ENCODE data around the gene SOX2. TPM values are rescaled to one million over a fixed set of nuclear protein-coding genes. Genes with fewer than 3 reads are reported as not detected.

The SOX2 gene
- polyA plus RNA-seq (2013, experiment 1 of 2; ENCODE audit: insufficient read length), result 1.3 TPM
- 1.9 TPM for polyA plus RNA-seq (2013, experiment 2 of 2; ENCODE audit: insufficient read length)

GRCh38 chr3:181711325-181712135 is at the start of gene SOX2:
TSS of gene SOX2 (plus strand) at chr3:181711925. CDS start at chr3:181712361, 436 bp downstream.
- peak; percentile 88 for DNase-seq

DNA sequence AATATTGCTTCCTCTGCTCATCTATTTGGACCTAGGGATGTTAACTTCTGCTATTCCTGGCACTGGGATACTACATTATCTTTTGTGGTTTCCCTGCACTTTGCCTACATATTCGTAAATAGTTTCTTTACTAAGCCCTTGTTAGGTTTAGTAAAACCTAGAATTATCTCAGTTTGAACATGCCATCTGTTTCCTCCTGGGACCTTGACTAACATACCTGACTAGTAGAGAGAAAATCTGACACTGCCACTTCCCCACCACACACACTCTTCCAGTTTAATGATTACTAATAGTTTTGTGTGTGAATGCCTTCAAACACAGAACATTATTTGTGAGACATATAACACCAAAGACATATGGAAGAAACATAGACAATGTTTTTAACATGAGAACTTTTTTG is 28.2 kb upstream of the SOX2 start:
- DNase-seq, result no peak

DNA sequence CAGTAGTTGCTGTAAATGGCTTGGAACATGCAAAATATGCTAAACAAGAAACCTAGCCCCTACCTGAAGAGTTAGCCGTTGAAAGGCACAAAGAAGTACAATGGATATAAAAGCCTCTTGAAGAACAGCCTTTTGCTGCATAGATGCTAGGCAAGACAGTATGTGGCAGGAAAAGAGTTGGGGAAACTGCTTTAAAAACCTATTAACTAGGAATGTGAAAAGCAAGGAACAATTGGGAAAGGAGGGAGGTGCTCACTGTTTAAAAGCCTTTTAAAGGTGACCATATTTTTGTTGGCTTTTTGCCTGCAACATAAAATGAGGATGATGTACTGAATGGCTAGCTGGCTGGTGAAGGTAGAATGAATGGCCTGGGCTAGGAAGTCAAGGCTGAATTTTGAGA is 24.5 kb upstream of the SOX2 start:
- no peak for DNase-seq

- DNase-seq, result no peak
Observed at GRCh38 chr3:181687731-181688130, 24.0 kb upstream of the SOX2 start.

DNA sequence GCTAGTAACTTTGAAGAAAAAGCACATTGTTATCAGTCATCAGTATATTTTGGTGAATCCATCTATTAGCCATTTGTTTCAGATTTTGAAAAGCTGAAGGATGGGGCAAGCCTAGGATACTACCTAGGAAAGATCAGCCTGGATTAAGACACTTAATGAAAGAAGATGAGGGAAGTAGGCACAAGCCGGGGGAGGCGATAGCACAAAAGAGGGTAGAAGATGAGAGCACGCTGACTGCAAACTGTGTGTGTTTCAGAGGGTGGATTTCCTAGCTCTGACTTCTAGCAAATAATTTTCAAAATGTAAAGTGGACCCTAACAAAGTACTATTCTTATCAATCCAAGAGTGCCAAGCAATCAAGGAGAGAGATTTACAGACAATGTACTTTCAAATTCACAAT is 22.2 kb upstream of the SOX2 start:
- no peak for DNase-seq

- no peak for DNase-seq
Observed at GRCh38 chr3:181690769-181691168, 21.0 kb upstream of the SOX2 start.

DNA sequence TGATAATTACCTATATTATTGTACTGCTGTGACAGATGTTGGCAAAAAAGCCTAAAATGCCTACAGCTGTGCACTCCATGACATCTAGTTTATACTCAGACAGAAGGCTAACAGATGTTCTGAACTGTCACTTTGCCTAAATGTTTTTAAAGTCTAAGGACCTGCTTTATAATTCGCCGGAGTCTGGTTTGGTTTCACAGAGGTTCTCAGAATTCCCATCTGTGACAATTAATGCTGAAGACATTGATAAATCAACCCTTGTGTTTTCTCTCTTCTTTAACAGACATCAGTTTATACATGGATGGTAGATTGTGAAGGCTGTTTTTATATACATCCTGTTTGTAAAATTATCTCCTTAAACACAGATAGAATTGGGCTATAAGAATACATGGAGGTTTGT is 19.8 kb upstream of the SOX2 start:
- DNase-seq, result no peak

- DNase-seq, result no peak
Observed at GRCh38 chr3:181692311-181693145, 19.2 kb upstream of the SOX2 start.

GRCh38 chr3:181693280-181693679 is 18.4 kb upstream of the SOX2 start:
- DNase-seq, result no peak

DNA sequence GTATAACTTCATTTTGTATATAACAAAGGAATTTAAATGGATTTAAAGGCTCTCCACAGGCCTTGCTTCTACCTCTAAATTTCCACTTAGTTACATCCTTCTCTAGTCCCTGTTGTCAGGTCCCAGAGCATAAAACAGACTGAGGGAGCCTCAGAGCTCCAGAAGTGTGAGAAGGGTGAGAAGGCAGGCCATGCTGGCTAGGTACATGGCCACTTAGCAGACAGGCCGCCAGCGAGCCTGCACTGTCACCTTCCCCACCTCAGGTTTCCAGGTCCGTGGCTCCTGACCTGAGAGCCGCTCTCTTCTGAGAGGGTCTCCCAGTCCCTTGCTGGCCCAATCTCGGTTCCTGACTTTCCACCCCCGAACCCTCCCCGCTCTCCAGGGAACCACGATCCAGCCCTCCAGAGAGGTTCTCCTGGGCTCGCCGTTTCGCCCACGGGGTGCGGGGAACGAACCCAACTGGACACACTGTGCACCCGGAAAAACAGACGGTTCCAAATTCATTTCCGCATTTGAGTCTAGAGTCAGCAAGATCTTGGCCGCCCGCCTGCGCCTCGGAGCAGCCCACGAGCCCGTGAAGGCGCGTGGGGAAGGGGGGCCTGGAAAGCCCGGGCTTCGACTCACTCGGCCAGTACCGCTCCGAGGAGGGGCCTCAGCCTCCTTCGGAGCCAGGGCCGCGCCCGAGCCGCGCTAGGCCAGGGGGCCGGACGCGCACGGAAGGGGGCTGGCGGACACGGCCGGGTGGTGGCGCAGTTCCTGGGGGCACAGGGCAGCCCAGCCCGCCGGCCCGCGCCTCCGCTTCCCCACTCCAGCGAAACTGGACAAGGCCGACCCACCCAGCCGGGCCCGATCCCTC is 16.7 kb upstream of the SOX2 start:
- no peak for DNase-seq

- no peak for DNase-seq
Observed at GRCh38 chr3:181695661-181696491, 15.8 kb upstream of the SOX2 start.

DNA sequence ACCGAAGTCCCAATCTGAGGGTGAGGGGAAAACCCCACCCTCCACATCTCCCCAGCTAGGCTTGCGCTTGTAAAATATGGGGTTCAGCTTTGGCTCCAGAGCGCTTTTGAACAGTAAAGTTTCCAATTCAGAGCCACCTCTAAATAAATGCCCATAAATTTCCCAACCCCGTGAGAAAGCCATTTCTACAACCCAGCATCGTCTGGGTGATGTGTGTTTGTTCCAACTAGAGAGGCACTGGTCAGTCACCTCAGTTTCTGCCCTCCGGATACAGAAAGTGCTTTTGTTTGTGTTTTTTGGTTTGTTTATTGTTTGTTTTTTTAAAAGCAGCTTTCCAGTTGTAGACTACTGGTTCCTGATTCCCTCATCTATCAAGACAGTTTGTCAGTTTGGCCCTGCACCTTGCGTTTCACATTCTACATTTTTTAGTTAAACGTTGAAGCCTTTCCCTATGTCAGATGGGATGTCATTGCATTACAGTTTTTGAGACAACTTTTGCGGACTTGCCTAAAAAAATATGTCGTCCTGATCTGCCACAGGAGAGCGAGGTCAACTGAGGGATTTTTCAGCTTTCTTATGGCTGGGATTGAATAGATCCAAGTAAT is 15.0 kb upstream of the SOX2 start:
- no peak for DNase-seq

DNA sequence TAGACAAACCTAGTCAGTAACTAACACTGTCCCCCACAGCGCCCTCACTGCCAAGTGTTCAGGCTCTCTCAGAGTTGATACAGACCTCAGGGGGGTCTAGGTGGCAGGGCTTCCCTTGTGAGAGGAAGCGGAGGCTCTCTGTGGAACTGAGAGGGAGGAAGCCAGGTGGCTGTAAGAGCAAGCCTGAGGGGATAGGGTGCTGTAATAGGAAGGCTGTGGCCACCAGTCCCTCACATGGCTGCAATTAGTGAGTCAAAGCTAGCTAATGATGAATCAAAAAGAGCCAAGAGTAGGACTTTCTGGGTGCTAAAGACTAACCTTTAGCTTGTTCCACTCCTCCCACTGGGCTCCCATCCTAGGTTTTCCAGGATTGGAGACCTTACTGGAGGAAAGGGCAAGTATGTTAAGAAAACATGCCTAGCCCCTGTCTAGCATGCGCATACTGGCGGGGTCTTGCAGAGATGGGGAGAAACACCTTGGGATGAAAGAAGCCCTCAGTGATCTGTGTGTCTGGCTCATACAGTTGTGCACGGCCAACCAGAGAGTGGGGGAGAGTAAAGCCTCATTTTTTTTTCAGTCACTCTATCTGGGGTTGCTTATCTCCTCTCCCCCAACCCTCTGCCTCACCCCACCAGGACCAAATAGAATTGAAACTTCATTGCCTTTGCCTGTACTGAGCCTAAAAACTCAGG is 13.3 kb upstream of the SOX2 start:
- no peak for DNase-seq

GRCh38 chr3:181699171-181699903 is 12.4 kb upstream of the SOX2 start:
- DNase-seq, result no peak

DNA sequence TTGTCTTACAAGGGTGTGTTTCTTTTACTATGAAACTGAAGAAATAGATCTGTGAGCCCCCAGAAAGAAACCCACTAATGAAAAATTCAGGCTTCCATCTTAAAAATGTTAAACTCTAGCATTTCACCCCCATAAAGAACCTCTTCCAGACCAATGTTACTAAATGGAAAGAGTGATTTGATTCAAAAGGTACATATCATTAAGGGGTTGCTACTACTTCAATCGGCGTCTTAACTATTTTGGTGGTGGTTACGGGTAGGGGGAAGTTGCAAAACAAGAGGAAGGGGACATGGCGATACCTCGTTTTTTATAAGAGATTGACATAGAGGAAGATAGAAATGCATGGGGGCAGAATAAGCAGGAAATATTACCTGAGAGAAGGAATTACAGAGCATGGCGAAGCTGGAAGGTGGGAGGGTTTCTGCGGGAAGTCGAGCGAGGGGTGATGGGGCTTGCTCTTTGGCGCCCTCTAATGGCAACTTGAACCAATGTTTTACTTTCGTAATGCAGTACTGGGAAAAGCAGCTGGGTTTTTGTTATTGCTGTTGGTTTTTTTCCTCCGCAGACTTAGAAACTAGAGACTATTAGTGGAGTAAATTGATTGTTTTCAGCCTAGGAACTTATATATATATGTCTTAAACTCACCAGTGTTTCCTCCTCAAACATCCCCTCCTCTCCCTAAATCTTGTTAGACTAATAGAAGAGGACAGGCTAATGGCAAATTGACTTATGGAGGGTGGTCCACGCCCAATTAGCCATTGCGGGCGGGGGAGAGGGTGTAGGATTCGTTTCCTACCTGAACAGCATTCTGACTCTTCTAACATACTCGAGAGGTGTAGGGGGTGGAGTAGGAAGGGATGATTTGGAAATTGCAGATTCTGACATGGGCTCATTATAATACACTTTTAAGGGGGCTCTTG is 11.3 kb upstream of the SOX2 start:
- peak; percentile 76 for DNase-seq

DNA sequence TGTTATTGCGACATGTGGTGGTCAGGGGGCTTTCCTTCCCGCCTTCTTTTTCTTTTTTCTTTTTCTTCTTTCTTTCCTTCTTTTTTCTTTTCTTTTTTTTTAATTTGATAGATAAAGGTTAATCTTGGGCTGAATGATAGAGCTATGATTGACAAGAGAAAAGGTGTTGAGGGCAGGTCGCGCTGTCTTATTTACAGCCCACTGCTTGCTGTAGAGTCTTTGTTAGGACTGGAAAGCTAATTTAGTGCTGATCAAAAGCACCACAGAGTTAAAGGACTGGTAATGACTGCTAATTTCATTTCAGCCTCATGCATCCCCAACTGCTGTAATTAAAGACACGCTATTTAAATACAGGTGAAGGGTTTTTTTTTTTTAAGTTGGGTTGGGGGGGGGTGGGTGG is 10.6 kb upstream of the SOX2 start:
- DNase-seq, result no peak

GRCh38 chr3:181703601-181704420 is 7.9 kb upstream of the SOX2 start:
- DNase-seq, result no peak
